SK-N-SH treated with all-trans-retinoic acid at 6 μM for 48 hours (cell line): Measurements from ENCODE around the gene TP53AIP1.

ENCODE experiments used
- ATAC-seq: fragments of 200-7000 bp; cut with Tn5 transposase; 3 replicates; pipeline ENCODE4 v1.9.1; 2020; ENCODE audit warnings: mild to moderate bottlenecking, moderate library complexity
- ARNTL ChIP-seq: fragments of 450-650 bp; formaldehyde crosslinking; IDR thresholded peaks from 2 replicates; pipeline ENCODE4 v1.5.0; 2020; ENCODE audit warnings: low read depth, mild to moderate bottlenecking, moderate library complexity, borderline replicate concordance
- BACH2 ChIP-seq: fragments of 250-450 bp; sonication (Bioruptor Pico); IDR thresholded peaks from 2 replicates; pipeline ENCODE4 v1.9.0; 2021; ENCODE audit warnings: mild to moderate bottlenecking, borderline replicate concordance
- CREB5 ChIP-seq: fragments of 250-450 bp; sonication (Bioruptor Pico); IDR thresholded peaks from 2 replicates; pipeline ENCODE4 v1.5.1; 2020; ENCODE audit warnings: low read depth, mild to moderate bottlenecking, moderate library complexity
- CSRNP3 ChIP-seq: fragments of 250-450 bp; sonication (Bioruptor Pico); IDR thresholded peaks from 2 replicates; pipeline ENCODE4 v1.5.1; 2021; ENCODE audit warnings: mild to moderate bottlenecking, moderate library complexity
- ESRRG ChIP-seq: fragments of 250-450 bp; sonication (Bioruptor Pico); IDR thresholded peaks from 2 replicates; pipeline ENCODE4 v1.6.1; 2021; ENCODE audit warnings: mild to moderate bottlenecking
- GLIS3 ChIP-seq: fragments of 250-450 bp; sonication (Bioruptor Pico); IDR thresholded peaks from 2 replicates; pipeline ENCODE4 v1.5.0; 2020; ENCODE audit warnings: mild to moderate bottlenecking, moderate library complexity
- OSR1 ChIP-seq: fragments of 250-450 bp; sonication (Bioruptor Pico); IDR thresholded peaks from 2 replicates; pipeline ENCODE4 v1.8.0; 2022; ENCODE audit warnings: moderate library complexity, mild to moderate bottlenecking, inconsistent platforms
- PATZ1 ChIP-seq: fragments of 250-450 bp; sonication (Bioruptor Pico); IDR thresholded peaks from 2 replicates; pipeline ENCODE4 v1.8.0; 2020; ENCODE audit warnings: mild to moderate bottlenecking, moderate library complexity, borderline replicate concordance
- POU6F1 ChIP-seq: fragments of 250-450 bp; sonication (Bioruptor Pico); IDR thresholded peaks from 2 replicates; pipeline ENCODE4 v1.8.0; 2021; ENCODE audit warnings: low read depth, mild to moderate bottlenecking, moderate library complexity, borderline replicate concordance
- PPARA ChIP-seq: fragments of 250-450 bp; sonication (Bioruptor Pico); IDR thresholded peaks from 2 replicates; pipeline ENCODE4 v1.5.0; 2020; ENCODE audit warnings: mild to moderate bottlenecking, borderline replicate concordance
- RARB ChIP-seq: fragments of 250-450 bp; sonication (Bioruptor Pico); IDR thresholded peaks from 2 replicates; pipeline ENCODE4 v1.8.0; 2021; ENCODE audit warnings: mild to moderate bottlenecking, moderate library complexity
- SNAI2 ChIP-seq: fragments of 250-450 bp; sonication (Bioruptor Pico); IDR thresholded peaks from 2 replicates; pipeline ENCODE4 v1.5.0; 2020; ENCODE audit warnings: mild to moderate bottlenecking, moderate library complexity
- TCF4 ChIP-seq: fragments of 250-450 bp; sonication (Bioruptor Pico); IDR thresholded peaks from 2 replicates; pipeline ENCODE4 v1.8.0; 2021; ENCODE audit warnings: mild to moderate bottlenecking, moderate library complexity, borderline replicate concordance
- TOX ChIP-seq: fragments of 250-450 bp; sonication (Bioruptor Pico); IDR thresholded peaks from 2 replicates; pipeline ENCODE4 v1.8.0; 2021; ENCODE audit warnings: mild to moderate bottlenecking, moderate library complexity, borderline replicate concordance
- TSHZ2 ChIP-seq: fragments of 250-450 bp; sonication (Bioruptor Pico); IDR thresholded peaks from 2 replicates; pipeline ENCODE4 v1.5.0; 2020; ENCODE audit warnings: mild to moderate bottlenecking, moderate library complexity
- ZC3H10 ChIP-seq: fragments of 250-450 bp; sonication (Bioruptor Pico); IDR thresholded peaks from 2 replicates; pipeline ENCODE4 v1.5.1; 2021; ENCODE audit warnings: mild to moderate bottlenecking, moderate library complexity
- ZFP3 ChIP-seq: fragments of 250-450 bp; sonication (Bioruptor Pico); IDR thresholded peaks from 2 replicates; pipeline ENCODE4 v1.5.0; 2020; ENCODE audit warnings: mild to moderate bottlenecking, moderate library complexity
- ZNF565 ChIP-seq: fragments of 450-650 bp; formaldehyde crosslinking; conservative IDR thresholded peaks from 2 replicates; pipeline ENCODE4 v1.5.0; 2020; ENCODE audit warnings: low read depth, mild to moderate bottlenecking, moderate library complexity
- ZNF70 ChIP-seq: fragments of 450-650 bp; formaldehyde crosslinking; IDR thresholded peaks from 2 replicates; pipeline ENCODE4 v1.5.0; 2020; ENCODE audit warnings: mild to moderate bottlenecking, moderate library complexity
- ZNF8 ChIP-seq: fragments of 450-650 bp; formaldehyde crosslinking; IDR thresholded peaks from 2 replicates; pipeline ENCODE4 v1.5.0; 2020; ENCODE audit warnings: mild to moderate bottlenecking, moderate library complexity

The TP53AIP1 gene

GRCh38 chr11:128941573-128942271 lies 949 bp downstream of the TP53AIP1 start:
- ATAC-seq = no peak
- TF ChIP-seq ZC3H10 (CRISPR knock-in tag) (no peak), ZNF70 (CRISPR knock-in tag) (no peak), GLIS3 (CRISPR knock-in tag) (no peak), CSRNP3 (CRISPR knock-in tag) (no peak), OSR1 (CRISPR knock-in tag) (no peak), RARB (CRISPR knock-in tag) (no peak), POU6F1 (no peak), ZNF8 (CRISPR knock-in tag) (no peak), TSHZ2 (CRISPR knock-in tag) (no peak), ESRRG (CRISPR knock-in tag) (no peak), TCF4 (CRISPR knock-in tag) (no peak), CREB5 (CRISPR knock-in tag) (no peak), PPARA (CRISPR knock-in tag) (no peak), SNAI2 (CRISPR knock-in tag) (no peak), ARNTL (CRISPR knock-in tag) (no peak), ZNF565 (CRISPR knock-in tag) (no peak), PATZ1 (CRISPR knock-in tag) (no peak), ZFP3 (no peak), BACH2 (CRISPR knock-in tag) (no peak), TOX (no peak)

GRCh38 chr11:128941110-128941509 lies 1.6 kb downstream of the TP53AIP1 start:
- ATAC-seq = no peak
- TF ChIP-seq PATZ1 (CRISPR knock-in tag) (no peak), CREB5 (CRISPR knock-in tag) (no peak), TOX (no peak), GLIS3 (CRISPR knock-in tag) (no peak), PPARA (CRISPR knock-in tag) (no peak)
